HFFc6 (cell line): ENCODE data around the gene CCDC134. TPM values are rescaled to one million over a fixed set of nuclear protein-coding genes. Genes with fewer than 3 reads are reported as not detected.
"Not testable (repeated sequence)": the region's sequence is repeated elsewhere in the genome, so short reads cannot be mapped to it uniquely, and the experiment has no call there.

Experiments used
- DNase-seq: peaks from one replicate; pipeline ENCODE4 v3.0.0-alpha.2; 2018
- H3K27ac Mint-ChIP-seq: 2 replicates; pipeline ENCODE4 v1.8.0; 2020; ENCODE audit warnings: mild to moderate bottlenecking, mixed read lengths
- H3K27me3 Mint-ChIP-seq: 2 replicates; pipeline ENCODE4 v1.8.0; 2021; ENCODE audit warnings: mild to moderate bottlenecking, moderate library complexity, mixed read lengths; ENCODE audit not compliant: insufficient read depth
- H3K36me3 Mint-ChIP-seq: 2 replicates; pipeline ENCODE4 v1.8.0; 2021; ENCODE audit warnings: low read depth, mixed read lengths
- H3K4me1 Mint-ChIP-seq: 2 replicates; pipeline ENCODE4 v1.8.0; 2020; ENCODE audit warnings: low read depth, mixed read lengths
- H3K4me3 Mint-ChIP-seq: 2 replicates; pipeline ENCODE4 v1.8.0; 2020; ENCODE audit warnings: mild to moderate bottlenecking, moderate library complexity, mixed read lengths
- H3K9me3 Mint-ChIP-seq: 2 replicates; pipeline ENCODE4 v1.8.0; 2020; ENCODE audit warnings: mild to moderate bottlenecking, mixed read lengths
- CTCF ChIP-seq: fragments of 200-600 bp; sonication (generic); IDR thresholded peaks from 2 replicates; pipeline ENCODE4 v1.5.0; 2021; ENCODE audit warnings: antibody characterized with exemption, mild to moderate bottlenecking
- total RNA-seq, 6 experiments: library from RNA; stranded (reverse); fragmentation: NEBNext Ultra II Directional; extraction: Animal tissue kit (Norgen Biotek cat#: 25700); gene quantifications; 2 replicates in 1 of 6; 3 replicates in 5 of 6; pipeline ENCODE4 v1.2.3, GENCODE V29; 2021

The CCDC134 gene
- total RNA-seq, 6 experiments from 2014 or later, result 8.9 to 10.4 (median 9.1) TPM

GRCh38 chr22:41868556-41868955 is 68.1 kb downstream of the CCDC134 start:
- Mint-ChIP-seq H3K36me3 (no peaks in the 10 kb centered on the region; the same call in 1 of the 2 replicates), H3K27me3 (no peaks in the 10 kb centered on the region), H3K9me3 (no peaks in the 10 kb centered on the region), H3K4me1 (peaks cover 2% of the 10 kb centered on the region), H3K27ac (no peak overlapping the region), H3K4me3 (no peak overlapping the region)
- no peak for TF ChIP-seq CTCF
- DNase-seq, result no peak

GRCh38 chr22:41870081-41870480 is 69.6 kb downstream of the CCDC134 start:
- H3K4me1 Mint-ChIP-seq, H3K4me3 Mint-ChIP-seq, H3K36me3 Mint-ChIP-seq, DNase-seq, H3K27ac Mint-ChIP-seq, H3K9me3 Mint-ChIP-seq, H3K27me3 Mint-ChIP-seq: not testable (repeated sequence)

GRCh38 chr22:41870786-41871185 is 70.3 kb downstream of the CCDC134 start:
- no peak for TF ChIP-seq CTCF
- no peak overlapping the region for H3K4me3 Mint-ChIP-seq
- H3K27ac Mint-ChIP-seq, result no peak overlapping the region
- H3K27me3 Mint-ChIP-seq, result no peaks in the 10 kb centered on the region; the same call in 1 of the 2 replicates
- no peak for DNase-seq
- peaks cover 7% of the 10 kb centered on the region for H3K4me1 Mint-ChIP-seq
- no peaks in the 10 kb centered on the region; the same call in 1 of the 2 replicates for H3K36me3 Mint-ChIP-seq
- H3K9me3 Mint-ChIP-seq, result no peaks in the 10 kb centered on the region

GRCh38 chr22:41873391-41873790 is 72.9 kb downstream of the CCDC134 start:
- no peak overlapping the region for H3K27ac Mint-ChIP-seq
- H3K9me3 Mint-ChIP-seq, result no peaks in the 10 kb centered on the region
- no peak for DNase-seq
- no peak overlapping the region for H3K4me3 Mint-ChIP-seq
- no peak for TF ChIP-seq CTCF
- H3K4me1 Mint-ChIP-seq, result peaks cover 22% of the 10 kb centered on the region
- H3K36me3 Mint-ChIP-seq, result peaks cover 8% of the 10 kb centered on the region
- no peaks in the 10 kb centered on the region; the same call in none of the 2 replicates for H3K27me3 Mint-ChIP-seq

- Mint-ChIP-seq H3K27me3 (no peaks in the 10 kb centered on the region; the same call in none of the 2 replicates), H3K4me3 (no peak overlapping the region), H3K4me1 (peaks cover 22% of the 10 kb centered on the region), H3K36me3 (peaks cover 9% of the 10 kb centered on the region), H3K27ac (no peak overlapping the region), H3K9me3 (no peaks in the 10 kb centered on the region)
- no peak for DNase-seq
- TF ChIP-seq CTCF, result no peak
Measured at GRCh38 chr22:41874090-41874489, 73.6 kb downstream of the CCDC134 start.

- Mint-ChIP-seq H3K9me3 (no peaks in the 10 kb centered on the region), H3K36me3 (peaks cover 9% of the 10 kb centered on the region), H3K27ac (no peak overlapping the region), H3K4me1 (peaks cover 22% of the 10 kb centered on the region), H3K27me3 (no peaks in the 10 kb centered on the region; the same call in none of the 2 replicates), H3K4me3 (no peak overlapping the region)
- DNase-seq, result no peak
- TF ChIP-seq CTCF, result no peak
Measured at GRCh38 chr22:41875531-41876270, 75.2 kb downstream of the CCDC134 start.
